D341Med (cell line): Measurements from ENCODE around the gene OVAAL.

ENCODE experiments used
- DNase-seq: peaks from one replicate; pipeline ENCODE4 v3.0.0; 2012; ENCODE audit warnings: low spot score

The OVAAL gene

GRCh38 chr1:180571060-180571831, 12.5 kb downstream of the OVAAL start:
- DNase-seq: no peak

- no peak for DNase-seq
Measured at GRCh38 chr1:180571832-180572636, 13.3 kb downstream of the OVAAL start.

GRCh38 chr1:180572760-180573159, 14.0 kb downstream of the OVAAL start:
- DNase-seq: no peak

- DNase-seq: no peak
Measured at GRCh38 chr1:180574031-180574713, 15.4 kb downstream of the OVAAL start.

- DNase-seq: no peak
Measured at GRCh38 chr1:180577361-180577760, 18.6 kb downstream of the OVAAL start.

GRCh38 chr1:180579961-180580611, 21.3 kb downstream of the OVAAL start:
- DNase-seq: no peak

GRCh38 chr1:180581635-180582039, 22.9 kb downstream of the OVAAL start:
- DNase-seq: no peak

- no peak for DNase-seq
Measured at GRCh38 chr1:180584869-180585268, 26.1 kb downstream of the OVAAL start.

- no peak for DNase-seq
Measured at GRCh38 chr1:180585994-180586359, 27.2 kb downstream of the OVAAL start.

GRCh38 chr1:180586671-180587155, 27.9 kb downstream of the OVAAL start:
- no peak for DNase-seq

- DNase-seq: no peak
Measured at GRCh38 chr1:180588121-180588520, 29.4 kb downstream of the OVAAL start.

- DNase-seq: no peak
Measured at GRCh38 chr1:180590889-180591288, 32.1 kb downstream of the OVAAL start.

- no peak for DNase-seq
Measured at GRCh38 chr1:180593382-180593781, 34.6 kb downstream of the OVAAL start.

GRCh38 chr1:180594723-180595122, 36.0 kb downstream of the OVAAL start:
- DNase-seq: no peak

- no peak for DNase-seq
Measured at GRCh38 chr1:180595966-180596365, 37.2 kb downstream of the OVAAL start.

- no peak for DNase-seq
Measured at GRCh38 chr1:180597520-180597919, 38.8 kb downstream of the OVAAL start.

GRCh38 chr1:180598333-180598974, 39.7 kb downstream of the OVAAL start:
- no peak for DNase-seq

GRCh38 chr1:180600343-180600742, 41.6 kb downstream of the OVAAL start:
- no peak for DNase-seq

- no peak for DNase-seq
Measured at GRCh38 chr1:180601512-180601911, 42.7 kb downstream of the OVAAL start.

- DNase-seq: no peak
Measured at GRCh38 chr1:180603223-180603849, 44.6 kb downstream of the OVAAL start.

GRCh38 chr1:180603850-180604226, 45.1 kb downstream of the OVAAL start:
- no peak for DNase-seq
